GM12878 (cell line): ENCODE results near the gene MT1H. TPM values are rescaled to one million over a fixed set of nuclear protein-coding genes. Genes with fewer than 3 reads are reported as not detected.

Experiments
- ATAC-seq: fragments of 200-7000 bp; cut with Tn5 transposase; 3 replicates; pipeline ENCODE4 v1.9.1; 2020; ENCODE audit warnings: mild to moderate bottlenecking, moderate library complexity
- BruUV-seq: library from RNA; stranded (reverse); fragments of 400-500 nt; replicated peaks from 2 replicates; lab custom pipeline; 2021; lab: Mats Ljungman, UMichigan
- CTCF ChIA-PET: fragments of 300-600 bp; sonication (Branson Sonifier 250); formaldehyde crosslinking; extraction: SDS; loops from one replicate; lab custom pipeline; 2021; ENCODE audit warnings: inconsistent platforms; lab: Yijun Ruan, JAX
- POLR2A ChIA-PET: fragments of 350-600 bp; formaldehyde crosslinking; extraction: SDS; loops from one replicate; lab custom pipeline; 2021; ENCODE audit warnings: inconsistent platforms; lab: Charles Lee
- RAD21 ChIA-PET: fragments of 300-600 bp; sonication (Branson Sonifier 250); formaldehyde crosslinking; loops from one replicate; lab custom pipeline; 2023; ENCODE audit warnings: antibody characterized with exemption; ENCODE audit not compliant: unreplicated experiment; lab: Charles Lee
- SMC1A ChIA-PET: fragments of 300-600 bp; sonication (Branson Sonifier 250); formaldehyde crosslinking; loops from one replicate; lab custom pipeline; 2023; ENCODE audit not compliant: unreplicated experiment, uncharacterized antibody; lab: Charles Lee
- DNase-seq: peaks from one replicate; pipeline ENCODE4 v3.0.0-alpha.2; 2011; ENCODE audit warnings: low read depth, low spot score
- FAIRE-seq: peaks from 3 replicates; lab custom pipeline; 2011; peaks lifted over from hg19 to GRCh38; lab: Jason Lieb, UNC
- H2AFZ ChIP-seq: 2 replicates; pipeline ENCODE4 v1.6.0; 2011; ENCODE audit warnings: low read depth, low read length, control low read depth; ENCODE audit not compliant: control insufficient read depth
- H3K27ac ChIP-seq: 2 replicates; pipeline ENCODE4 v1.5.1; 2011; ENCODE audit warnings: control low read depth; ENCODE audit not compliant: control insufficient read depth, insufficient read depth
- H3K27me3 ChIP-seq, 2 experiments: replicated peaks in 1 of 2; 2 replicates each; pipeline versions ENCODE4 v1.6.0 to v1.6.1; 2011; ENCODE audit warnings: low read length in 1 of 2; ENCODE audit not compliant: control insufficient read depth in 2 of 2, insufficient read depth in 2 of 2
- H3K36me3 ChIP-seq, 2 experiments: 2 replicates each; pipeline ENCODE4 v1.5.1; 2011; ENCODE audit warnings: low read length in 1 of 2; ENCODE audit not compliant: control insufficient read depth in 2 of 2, insufficient read depth in 2 of 2
- H3K4me1 ChIP-seq: 2 replicates; pipeline ENCODE4 v1.6.1; 2011; ENCODE audit warnings: mild to moderate bottlenecking, low read length, moderate library complexity, mixed read lengths; ENCODE audit not compliant: control insufficient read depth, insufficient read depth
- H3K4me2 ChIP-seq: 2 replicates; pipeline ENCODE4 v1.6.0; 2011; ENCODE audit warnings: control low read depth; ENCODE audit not compliant: control insufficient read depth, insufficient read depth
- H3K4me3 ChIP-seq: fragments of 200-600 bp; sonication (generic); 2 replicates; pipeline ENCODE4 v1.5.1; 2016
- H3K79me2 ChIP-seq: 2 replicates; pipeline ENCODE4 v1.6.0; 2011; ENCODE audit warnings: low read length; ENCODE audit not compliant: control insufficient read depth, insufficient read depth
- H3K9ac ChIP-seq: 2 replicates; pipeline ENCODE4 v1.8.0; 2011; ENCODE audit warnings: low read length, control low read depth, mixed read lengths; ENCODE audit not compliant: control insufficient read depth, insufficient read depth
- H3K9me3 ChIP-seq: replicated peaks from 3 replicates; pipeline ENCODE4 v1.5.1; 2011; ENCODE audit warnings: mild to moderate bottlenecking, low read length; ENCODE audit not compliant: control insufficient read depth, insufficient read depth
- H4K20me1 ChIP-seq: 2 replicates; pipeline ENCODE4 v1.6.0; 2011; ENCODE audit not compliant: control insufficient read depth, insufficient read depth
- CBX3 ChIP-seq: fragments of 200-600 bp; sonication (generic); IDR thresholded peaks from 2 replicates; pipeline ENCODE4 v1.6.1; 2016; ENCODE audit warnings: low read depth, borderline replicate concordance
- NRF1 ChIP-seq: conservative IDR thresholded peaks from 2 replicates; pipeline ENCODE4 v1.6.1; 2011; ENCODE audit warnings: mild to moderate bottlenecking, low read depth, low read length, improper control_type of control experiment
- WGBS: methylation state at CpG from one replicate; pipeline ENCODE4 v1.1.6; 2016; ENCODE audit warnings: low lambda C conversion rate; ENCODE audit not compliant: insufficient replicate concordance, insufficient coverage; ENCODE audit errors: missing lambda C conversion rate; 5-methylcytosine and 5-hydroxymethylcytosine counted together
- in situ Hi-C: fragments of 300-500 bp; cut with MboI; formaldehyde crosslinking; loops from 9 replicates; pipeline ENCODE4 v1.14.3; 2018; ENCODE audit warnings: mixed read lengths
- intact Hi-C: fragments of 100-400 bp; cut with micrococcal nuclease; formaldehyde crosslinking; loops from one replicate; pipeline ENCODE4 v1.14.2; 2022; ENCODE audit not compliant: unreplicated experiment
- polyA plus RNA-seq, 11 experiments: library from polyadenylated mRNA; depleted of rRNA in 4 of 11; unstranded in 6 of 11; stranded (reverse) in 5 of 11; fragments of >200 nt; fragmentation: Nextera tagmentation in 4 of 11; fragmentation: Illumina TruSeq in 1 of 11; extraction: Ambion mirVana in 4 of 11; extraction: Trizol in 1 of 11; gene quantifications; 1 replicate in 1 of 11; 2 replicates in 10 of 11; pipeline versions ENCODE4 v1.2.1 to v1.2.3, GENCODE V29; 2011 to 2016; ENCODE audit warnings: inconsistent platforms in 2 of 11, missing spikeins in 2 of 11, low read depth in 1 of 11
- total RNA-seq, 4 experiments: library from RNA; depleted of rRNA in 3 of 4; stranded (reverse); fragments of >200 nt in 3 of 4; fragmentation: Illumina TruSeq in 1 of 4; extraction: Trizol in 1 of 4; gene quantifications; 2 replicates each; pipeline versions ENCODE4 v1.2.1 to v1.2.3, GENCODE V29; 2013 to 2021
- TF ChIP-seq, protein P1 (sequence below): fragments of 450-650 bp; IDR thresholded peaks from 2 replicates; pipeline ENCODE4 v1.6.1; 2017; ENCODE audit warnings: antibody characterized with exemption, mild to moderate bottlenecking, moderate library complexity

Gene MT1H
- total and polyA plus RNA-seq, 10 of the 15 experiments (the other 5 are each of a cell fraction or from before 2014, with no cell fraction given), result 0.40 to 6.0 (median 1.1) TPM; not detected in 2

DNA sequence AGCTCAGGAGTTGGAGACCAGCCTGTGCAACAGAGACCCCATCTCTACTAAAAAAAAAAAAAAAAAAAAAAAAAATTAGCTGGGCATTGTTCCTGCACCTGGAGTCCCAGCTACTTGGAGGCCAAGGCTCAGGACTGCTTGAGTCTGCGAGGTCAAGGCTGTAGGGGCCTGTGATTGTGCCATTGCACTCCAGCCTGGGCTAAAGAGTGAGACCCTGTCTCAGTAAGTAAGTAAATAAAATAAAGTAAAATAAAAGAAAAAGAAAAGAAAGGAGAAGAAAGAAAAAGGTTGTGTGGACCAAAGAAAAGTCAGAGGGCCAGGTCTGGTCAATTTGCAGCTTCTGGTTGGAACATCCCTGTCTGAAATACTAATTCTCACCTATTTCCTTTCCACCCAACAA, 31.0 kb downstream of the MT1H start:
- Histone ChIP-seq H3K4me2 (no peak overlapping the region), H3K9ac (no peak overlapping the region), H3K36me3 (no peaks in the 10 kb centered on the region), H3K79me2 (no peaks in the 10 kb centered on the region), H3K9me3 (no peaks in the 10 kb centered on the region; the same call in 2 of the 3 replicates), H4K20me1 (no peaks in the 10 kb centered on the region), H3K4me1 (no peaks in the 10 kb centered on the region; the same call in 1 of the 2 replicates), H3K27me3 (no peaks in the 10 kb centered on the region; a peak in 2 of 4 replicates), H2AFZ (no peak overlapping the region), H3K4me3 (no peak overlapping the region), H3K27ac (no peak overlapping the region)
- ChIA-PET CTCF (interaction anchor here (0.6 to 4.6 kb wide), 21 partner anchors 14 to 344 kb away, joined by 3 to 90 read pairs (median 12); partner anchors contain the start of gene MT2A), POLR2A (interaction anchor here (0.5 to 1.0 kb wide), 4 partner anchors 30 to 375 kb away, joined by 3 read pairs; partner anchors contain the start of gene MT1E), SMC1A (interaction anchor here (0.6 to 4.6 kb wide), 21 partner anchors 15 to 859 kb away, joined by 3 to 67 read pairs (median 6); partner anchors contain the start of gene MT1X), RAD21 (interaction anchor here (0.6 to 4.7 kb wide), 11 partner anchors 16 to 249 kb away, joined by 3 to 66 read pairs (median 10); partner anchors contain the start of genes NUDT21 and OGFOD1)
- in situ Hi-C loops, result loop anchor here (5.0 kb wide), 1 partner anchor 188 kb away; no protein-coding TSS in a partner anchor
- no TSS peak for BruUV-seq
- 85% methylated on average over 1 of the region's 1 CpG for WGBS
- no peak for DNase-seq
- ATAC-seq, result no peak
- TF ChIP-seq NRF1 (no peak), CBX3 (no peak)
- TF ChIP-seq, protein P1, sequence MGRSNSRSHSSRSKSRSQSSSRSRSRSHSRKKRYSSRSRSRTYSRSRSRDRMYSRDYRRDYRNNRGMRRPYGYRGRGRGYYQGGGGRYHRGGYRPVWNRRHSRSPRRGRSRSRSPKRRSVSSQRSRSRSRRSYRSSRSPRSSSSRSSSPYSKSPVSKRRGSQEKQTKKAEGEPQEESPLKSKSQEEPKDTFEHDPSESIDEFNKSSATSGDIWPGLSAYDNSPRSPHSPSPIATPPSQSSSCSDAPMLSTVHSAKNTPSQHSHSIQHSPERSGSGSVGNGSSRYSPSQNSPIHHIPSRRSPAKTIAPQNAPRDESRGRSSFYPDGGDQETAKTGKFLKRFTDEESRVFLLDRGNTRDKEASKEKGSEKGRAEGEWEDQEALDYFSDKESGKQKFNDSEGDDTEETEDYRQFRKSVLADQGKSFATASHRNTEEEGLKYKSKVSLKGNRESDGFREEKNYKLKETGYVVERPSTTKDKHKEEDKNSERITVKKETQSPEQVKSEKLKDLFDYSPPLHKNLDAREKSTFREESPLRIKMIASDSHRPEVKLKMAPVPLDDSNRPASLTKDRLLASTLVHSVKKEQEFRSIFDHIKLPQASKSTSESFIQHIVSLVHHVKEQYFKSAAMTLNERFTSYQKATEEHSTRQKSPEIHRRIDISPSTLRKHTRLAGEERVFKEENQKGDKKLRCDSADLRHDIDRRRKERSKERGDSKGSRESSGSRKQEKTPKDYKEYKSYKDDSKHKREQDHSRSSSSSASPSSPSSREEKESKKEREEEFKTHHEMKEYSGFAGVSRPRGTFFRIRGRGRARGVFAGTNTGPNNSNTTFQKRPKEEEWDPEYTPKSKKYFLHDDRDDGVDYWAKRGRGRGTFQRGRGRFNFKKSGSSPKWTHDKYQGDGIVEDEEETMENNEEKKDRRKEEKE, result no peak
- no peak for FAIRE-seq
- intact Hi-C loops, result loop anchor here (10.0 kb wide), 1 partner anchor 386 kb away; no protein-coding TSS in a partner anchor
